ENCODE data around the gene WFIKKN1.

- TF ChIP-seq SP1 (IDR thresholded peaks at IDR 0.05; ENCODE audit: low read depth): no peak
- peak; percentile 35 for TF ChIP-seq RAD21 (IDR thresholded peaks at IDR 0.05; ENCODE audit: low read depth)
- no peak for TF ChIP-seq EZH2 (IDR thresholded peaks at IDR 0.05)
- TF ChIP-seq REST (IDR thresholded peaks at IDR 0.05; ENCODE audit: low read depth): no peak
- no peak for TF ChIP-seq CEBPB (IDR thresholded peaks at IDR 0.05; ENCODE audit: low read depth)
- no peak for TF ChIP-seq SRF (IDR thresholded peaks at IDR 0.05; ENCODE audit: low read depth)
- no peak for TF ChIP-seq ZNF274 (IDR thresholded peaks at IDR 0.05; ENCODE audit: low read depth, low read length)
- TF ChIP-seq MAX (IDR thresholded peaks at IDR 0.05): no peak; the same call in 1 of the 2 replicates
- TF ChIP-seq CBX3 (IDR thresholded peaks at IDR 0.05; ENCODE audit: low read depth): no peak
Measured at GRCh38 chr16:648071-648780, 17.4 kb downstream of the WFIKKN1 start.
